A673 (cell line): Measurements from ENCODE around the gene COMMD8. TPM values are rescaled to one million over a fixed set of nuclear protein-coding genes. Genes with fewer than 3 reads are reported as not detected.

Experiments
- BruUV-seq: library from RNA; stranded (reverse); fragments of 400-500 nt; replicated peaks from 2 replicates; lab custom pipeline; 2021; lab: Mats Ljungman, UMichigan
- CTCF ChIA-PET: fragments of 300-600 bp; sonication (Branson Sonifier 250); formaldehyde crosslinking; loops from one replicate; lab custom pipeline; 2022; ENCODE audit warnings: antibody characterized with exemption; lab: Charles Lee
- POLR2A ChIA-PET: fragments of 300-600 bp; sonication (Branson Sonifier 250); formaldehyde crosslinking; loops from one replicate; lab custom pipeline; 2022; ENCODE audit warnings: antibody characterized with exemption; ENCODE audit not compliant: low non-redundant PET; lab: Charles Lee
- DNase-seq: peaks from one replicate; pipeline ENCODE4 v3.0.0-alpha.2; 2015; ENCODE audit warnings: low spot score
- H3K27ac ChIP-seq: fragments of 200-600 bp; sonication (generic); 2 replicates; pipeline ENCODE4 v1.5.1; 2016; ENCODE audit warnings: mixed run types, low read depth, mild to moderate bottlenecking, mixed read lengths, antibody characterized with exemption, low read length; ENCODE audit not compliant: poor library complexity, severe bottlenecking
- H3K27me3 ChIP-seq: fragments of 200-600 bp; sonication (generic); replicated peaks from 2 replicates; pipeline ENCODE4 v1.6.1; 2017; ENCODE audit warnings: mixed run types, low read depth, mild to moderate bottlenecking, mixed read lengths, antibody characterized with exemption, low read length; ENCODE audit not compliant: insufficient read depth, poor library complexity
- H3K36me3 ChIP-seq: fragments of 200-600 bp; sonication (generic); 2 replicates; pipeline ENCODE4 v1.6.1; 2016; ENCODE audit warnings: mixed run types, mild to moderate bottlenecking, mixed read lengths, antibody characterized with exemption, low read length; ENCODE audit not compliant: insufficient read depth, poor library complexity, severe bottlenecking
- H3K4me1 ChIP-seq: fragments of 200-600 bp; sonication (generic); 2 replicates; pipeline ENCODE4 v1.6.1; 2017; ENCODE audit warnings: mixed run types, mild to moderate bottlenecking, mixed read lengths, antibody characterized with exemption, low read length; ENCODE audit not compliant: insufficient read depth, poor library complexity, severe bottlenecking
- H3K4me3 ChIP-seq: fragments of 200-600 bp; sonication (generic); 2 replicates; pipeline ENCODE4 v1.5.1; 2016; ENCODE audit warnings: low read depth, mixed run types, mild to moderate bottlenecking, mixed read lengths, low read length; ENCODE audit not compliant: poor library complexity, severe bottlenecking
- H3K9me3 ChIP-seq: fragments of 200-600 bp; sonication (generic); 2 replicates; pipeline ENCODE4 v1.6.1; 2016; ENCODE audit warnings: mixed run types, low read depth, mild to moderate bottlenecking, mixed read lengths, antibody characterized with exemption, low read length; ENCODE audit not compliant: poor library complexity, severe bottlenecking
- CTCF ChIP-seq: fragments of 300-800, 200-600 bp; sonication (generic); conservative IDR thresholded peaks from 2 replicates; pipeline ENCODE4 v1.5.1; 2017; ENCODE audit warnings: low read depth, mild to moderate bottlenecking, antibody characterized with exemption, low read length, moderate library complexity, mixed read lengths
- EZH2 ChIP-seq: fragments of 200-600 bp; sonication (generic); IDR thresholded peaks from 2 replicates; pipeline ENCODE4 v1.6.1; 2017; ENCODE audit warnings: borderline replicate concordance, low read depth, mild to moderate bottlenecking, mixed read lengths, antibody characterized with exemption, low read length; ENCODE audit not compliant: poor library complexity, severe bottlenecking
- intact Hi-C: fragments of 100-400 bp; cut with micrococcal nuclease; formaldehyde crosslinking; loops from one replicate; pipeline ENCODE4 v1.10.0; 2022; ENCODE audit not compliant: unreplicated experiment
- total RNA-seq: library from RNA; stranded (reverse); gene quantifications from 2 replicates; pipeline ENCODE4 v1.2.3, GENCODE V29; 2021

The COMMD8 gene
- total RNA-seq, 1 experiment from 2014 or later: 26.4 TPM

GRCh38 chr4:47466056-47466785 lies 2.7 kb upstream of the COMMD8 start:
- no peak for DNase-seq
- intact Hi-C loops: no loop called here
- no peak overlapping the region for H3K27ac ChIP-seq

GRCh38 chr4:47465004-47465403 lies 1.5 kb upstream of the COMMD8 start:
- TF ChIP-seq CTCF (no peak), EZH2 (no peak)
- Histone ChIP-seq H3K36me3 (no peaks in the 10 kb centered on the region), H3K27ac (no peak overlapping the region), H3K4me1 (peaks cover 5% of the 10 kb centered on the region), H3K27me3 (no peaks in the 10 kb centered on the region), H3K4me3 (no peak overlapping the region), H3K9me3 (no peaks in the 10 kb centered on the region)
- ChIA-PET CTCF (no interaction called here), POLR2A (no interaction called here)
- intact Hi-C loops: no loop called here
- BruUV-seq: no TSS peak
- no peak for DNase-seq

More at GRCh38 chr4:47466056-47466785, 2.7 kb upstream of the COMMD8 start:
- CTCF ChIA-PET: no interaction called here
- H3K36me3 ChIP-seq: no peaks in the 10 kb centered on the region
- no peak overlapping the region for H3K4me3 ChIP-seq
- TF ChIP-seq EZH2 (no peak), CTCF (no peak)
- no peaks in the 10 kb centered on the region for H3K27me3 ChIP-seq
- BruUV-seq: no TSS peak
- H3K9me3 ChIP-seq: no peaks in the 10 kb centered on the region
- POLR2A ChIA-PET: no interaction called here
- H3K4me1 ChIP-seq: peaks cover 5% of the 10 kb centered on the region

- no peak for DNase-seq
- peaks cover 5% of the 10 kb centered on the region for H3K4me1 ChIP-seq
- ChIA-PET POLR2A (no interaction called here), CTCF (no interaction called here)
- no TSS peak for BruUV-seq
- H3K27ac ChIP-seq: no peak overlapping the region
- H3K27me3 ChIP-seq: no peaks in the 10 kb centered on the region
- no peaks in the 10 kb centered on the region for H3K36me3 ChIP-seq
- no peak for TF ChIP-seq EZH2
- TF ChIP-seq CTCF: no peak
- H3K9me3 ChIP-seq: no peaks in the 10 kb centered on the region
- peak overlapping the region; percentile 67 for H3K4me3 ChIP-seq
- intact Hi-C loops: no loop called here
Measured at GRCh38 chr4:47462799-47463234, 685 bp downstream of the COMMD8 start.
